ENCODE measurements around the gene RXFP1.

Gene RXFP1

DNA sequence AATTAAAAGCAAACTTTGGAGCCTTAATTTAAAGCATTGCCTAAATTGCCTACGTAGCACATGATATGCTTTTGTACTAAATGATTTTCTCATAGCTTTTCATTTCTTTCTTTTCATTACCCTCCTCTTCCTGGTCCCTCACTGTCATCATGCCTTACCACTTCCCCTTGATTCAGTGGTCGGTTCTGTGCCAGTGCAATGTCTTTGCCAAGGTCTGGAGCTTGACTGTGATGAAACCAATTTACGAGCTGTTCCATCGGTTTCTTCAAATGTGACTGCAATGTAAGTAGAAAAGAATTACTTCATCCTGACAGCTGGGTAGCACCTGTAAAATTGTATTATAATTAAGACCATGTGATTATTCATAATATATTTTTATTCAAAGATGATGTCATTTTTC is 77.5 kb downstream of the RXFP1 start:
- TF ChIP-seq, protein P1, sequence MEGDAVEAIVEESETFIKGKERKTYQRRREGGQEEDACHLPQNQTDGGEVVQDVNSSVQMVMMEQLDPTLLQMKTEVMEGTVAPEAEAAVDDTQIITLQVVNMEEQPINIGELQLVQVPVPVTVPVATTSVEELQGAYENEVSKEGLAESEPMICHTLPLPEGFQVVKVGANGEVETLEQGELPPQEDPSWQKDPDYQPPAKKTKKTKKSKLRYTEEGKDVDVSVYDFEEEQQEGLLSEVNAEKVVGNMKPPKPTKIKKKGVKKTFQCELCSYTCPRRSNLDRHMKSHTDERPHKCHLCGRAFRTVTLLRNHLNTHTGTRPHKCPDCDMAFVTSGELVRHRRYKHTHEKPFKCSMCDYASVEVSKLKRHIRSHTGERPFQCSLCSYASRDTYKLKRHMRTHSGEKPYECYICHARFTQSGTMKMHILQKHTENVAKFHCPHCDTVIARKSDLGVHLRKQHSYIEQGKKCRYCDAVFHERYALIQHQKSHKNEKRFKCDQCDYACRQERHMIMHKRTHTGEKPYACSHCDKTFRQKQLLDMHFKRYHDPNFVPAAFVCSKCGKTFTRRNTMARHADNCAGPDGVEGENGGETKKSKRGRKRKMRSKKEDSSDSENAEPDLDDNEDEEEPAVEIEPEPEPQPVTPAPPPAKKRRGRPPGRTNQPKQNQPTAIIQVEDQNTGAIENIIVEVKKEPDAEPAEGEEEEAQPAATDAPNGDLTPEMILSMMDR (IDR thresholded peaks at IDR 0.05; ENCODE audit: extremely low read depth, insufficient read depth, missing control alignments) = no peak
- in situ Hi-C loops (cut with MboI; ENCODE audit: low pct_unique_long_range_greater_than_20kb, low sequenced_read_pairs, unreplicated experiment) = no loop called here

DNA sequence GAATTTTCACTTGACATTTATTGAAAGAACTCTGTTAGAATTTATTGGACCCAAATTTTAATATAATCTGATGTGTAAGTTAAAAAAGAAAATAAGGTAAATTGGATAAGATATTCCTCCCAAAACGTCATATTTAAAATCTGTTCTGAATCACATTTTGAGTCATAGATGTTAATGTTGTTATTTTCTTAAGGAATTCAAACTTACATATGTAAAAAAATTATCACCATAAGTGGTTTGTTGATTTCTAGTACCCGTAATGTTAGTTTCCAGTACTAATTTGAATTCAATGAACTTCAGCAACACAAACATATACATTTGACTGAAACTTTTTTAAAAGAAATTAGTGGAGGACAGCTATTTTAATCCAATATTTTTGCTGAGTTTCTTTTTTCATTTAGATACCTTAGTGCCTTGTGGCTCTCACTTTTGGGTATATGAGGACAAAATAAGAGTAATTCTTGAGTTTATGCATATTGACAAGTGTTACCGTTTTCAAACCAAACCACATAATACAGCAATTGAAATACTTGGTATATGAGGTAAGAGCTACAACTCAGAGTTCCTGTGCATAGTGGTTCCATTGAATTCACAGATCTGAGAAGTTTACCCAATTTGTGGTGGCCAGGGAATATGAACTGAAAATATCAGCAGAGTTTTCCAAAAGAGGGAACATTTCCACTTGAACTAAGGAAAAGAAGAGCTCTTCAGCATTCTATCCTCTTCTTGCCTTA is 78.2 kb downstream of the RXFP1 start:
- DNase-seq (ENCODE audit: low spot score) = no peak
- TF ChIP-seq, protein P1 (IDR thresholded peaks at IDR 0.05; ENCODE audit: extremely low read depth, insufficient read depth, missing control alignments) = no peak
- in situ Hi-C loops (cut with MboI; ENCODE audit: low pct_unique_long_range_greater_than_20kb, low sequenced_read_pairs, unreplicated experiment) = no loop called here

More for the DNA sequence above, 77.5 kb downstream of the RXFP1 start:
- no peak for DNase-seq (ENCODE audit: low spot score)

DNA sequence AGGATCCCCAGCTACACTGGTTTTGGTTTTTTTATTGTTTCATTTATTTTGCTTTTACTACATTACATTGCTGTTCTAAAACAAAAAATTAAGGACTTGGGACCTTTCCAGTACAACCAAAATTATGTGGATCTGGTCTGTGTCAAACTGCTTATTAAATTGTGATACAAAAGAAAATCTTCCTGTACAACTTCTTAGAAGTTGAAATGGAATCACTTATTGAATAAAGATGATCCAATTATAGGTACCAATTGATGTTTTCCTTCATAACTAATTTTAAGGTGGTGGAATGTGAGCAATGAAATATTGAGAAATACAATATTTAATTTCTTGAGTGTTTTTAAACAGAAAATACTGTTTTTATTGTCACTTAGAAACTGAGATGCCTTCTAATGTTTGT is 82.7 kb downstream of the RXFP1 start:
- in situ Hi-C loops (cut with MboI; ENCODE audit: low pct_unique_long_range_greater_than_20kb, low sequenced_read_pairs, unreplicated experiment) = no loop called here

DNA sequence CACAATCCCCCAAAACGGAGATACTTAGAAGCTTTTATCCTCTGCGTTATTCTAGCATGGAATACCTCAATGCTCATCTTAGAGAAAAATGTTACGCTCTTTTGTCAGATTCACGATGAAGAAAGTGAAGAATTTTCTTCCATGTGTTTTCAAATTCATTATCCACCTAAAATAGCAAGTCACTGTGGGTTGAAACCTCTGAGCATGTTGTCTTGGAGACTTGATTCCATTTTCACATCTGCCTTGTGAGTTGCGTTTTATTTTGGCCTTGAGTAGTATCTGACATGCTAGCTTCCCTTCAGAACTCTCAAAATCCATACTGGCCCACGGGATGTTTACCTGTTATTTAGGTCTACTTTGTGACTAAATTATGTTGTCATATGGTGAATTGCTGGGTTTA is 83.7 kb downstream of the RXFP1 start:
- in situ Hi-C loops (cut with MboI; ENCODE audit: low pct_unique_long_range_greater_than_20kb, low sequenced_read_pairs, unreplicated experiment) = no loop called here
- TF ChIP-seq, protein P1 (IDR thresholded peaks at IDR 0.05; ENCODE audit: extremely low read depth, insufficient read depth, missing control alignments) = no peak
- DNase-seq (ENCODE audit: low spot score) = no peak

More for the DNA sequence above, 82.7 kb downstream of the RXFP1 start:
- no peak for DNase-seq (ENCODE audit: low spot score)
- TF ChIP-seq, protein P1 (IDR thresholded peaks at IDR 0.05; ENCODE audit: extremely low read depth, insufficient read depth, missing control alignments) = no peak

DNA sequence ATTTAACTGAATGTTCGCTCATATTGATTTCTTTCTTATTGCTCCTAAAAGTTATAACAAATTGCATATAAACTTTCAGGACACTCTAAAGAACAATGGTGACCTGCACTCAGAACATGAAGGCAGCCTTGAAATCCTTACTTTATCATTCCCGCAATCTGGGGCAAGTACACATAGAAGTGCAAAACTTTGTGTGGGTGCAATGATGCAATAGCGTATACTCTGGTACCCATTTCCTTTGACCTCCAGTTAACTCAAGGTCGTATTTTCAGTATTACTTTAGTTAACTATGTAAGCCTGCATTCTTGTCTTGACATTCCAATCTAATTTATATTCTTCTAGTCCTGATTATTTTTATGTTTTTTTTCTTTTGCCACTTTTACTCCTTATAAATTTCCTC is 85.3 kb downstream of the RXFP1 start:
- in situ Hi-C loops (cut with MboI; ENCODE audit: low pct_unique_long_range_greater_than_20kb, low sequenced_read_pairs, unreplicated experiment) = no loop called here
- TF ChIP-seq, protein P1 (IDR thresholded peaks at IDR 0.05; ENCODE audit: extremely low read depth, insufficient read depth, missing control alignments) = no peak
- DNase-seq (ENCODE audit: low spot score) = no peak

DNA sequence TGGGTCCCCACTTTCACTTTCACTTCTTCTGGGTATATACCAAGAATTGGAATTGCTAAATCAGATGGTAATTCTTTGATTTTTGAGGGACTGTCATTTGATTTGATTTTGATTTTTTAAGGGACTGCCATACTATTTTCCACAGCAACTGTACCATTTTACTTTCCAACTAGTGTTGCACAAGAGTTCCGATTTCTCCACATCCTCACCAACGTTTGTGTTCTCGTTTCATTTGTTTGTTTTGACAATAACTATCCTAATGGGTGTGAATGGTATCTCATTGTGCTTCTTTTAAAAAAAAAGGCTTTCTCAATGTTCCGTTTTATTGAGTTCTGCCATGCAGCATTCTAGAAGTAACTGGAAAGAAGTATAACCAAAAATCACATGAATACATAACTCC is 87.4 kb downstream of the RXFP1 start:
- in situ Hi-C loops (cut with MboI; ENCODE audit: low pct_unique_long_range_greater_than_20kb, low sequenced_read_pairs, unreplicated experiment) = no loop called here
- TF ChIP-seq, protein P1 (IDR thresholded peaks at IDR 0.05; ENCODE audit: extremely low read depth, insufficient read depth, missing control alignments) = no peak
- no peak for DNase-seq (ENCODE audit: low spot score)

Measured in GM13977 (cell line).